Lung (tissue), 12 donors: Measurements from ENCODE around the gene GPR107. TPM values are rescaled to one million over a fixed set of nuclear protein-coding genes. Genes with fewer than 3 reads are reported as not detected.

Experiments used
- ATAC-seq: fragments of 200-7000 bp; cut with Tn5 transposase; one replicate; pipeline ENCODE4 v1.9.1; 2020; ENCODE audit warnings: moderate number of reproducible peaks; ENCODE audit not compliant: insufficient read depth, low FRiP score
- DNase-seq, 3 donors: peaks; one replicate each; pipeline ENCODE4 v3.0.0-alpha.2; 2013 to 2017
- H3K27ac ChIP-seq, 2 donors: one replicate each; pipeline ENCODE4 v1.5.1; 2013; ENCODE audit warnings: mild to moderate bottlenecking in 2 of 2, moderate library complexity in 2 of 2, control low read depth in 1 of 2, inconsistent platforms in 1 of 2, low read depth in 1 of 2, low read length in 1 of 2
- H3K27me3 ChIP-seq, 3 donors: one replicate each; pipeline ENCODE4 v1.5.1; 2013; ENCODE audit warnings: low read length in 2 of 3; ENCODE audit not compliant: control insufficient read depth in 3 of 3, insufficient read depth in 3 of 3
- H3K36me3 ChIP-seq, 4 donors: one replicate each; pipeline ENCODE4 v1.5.1; 2013; ENCODE audit warnings: low read length in 4 of 4, mild to moderate bottlenecking in 1 of 4, moderate library complexity in 1 of 4; ENCODE audit not compliant: control insufficient read depth in 4 of 4, insufficient read depth in 4 of 4
- H3K4me1 ChIP-seq, 5 donors: one replicate each; pipeline ENCODE4 v1.5.1; 2013; ENCODE audit warnings: low read length in 5 of 5, mild to moderate bottlenecking in 2 of 5, moderate library complexity in 1 of 5; ENCODE audit not compliant: control insufficient read depth in 5 of 5, insufficient read depth in 5 of 5
- H3K4me3 ChIP-seq: one replicate; pipeline ENCODE4 v1.5.1; 2013; ENCODE audit warnings: mild to moderate bottlenecking, control low read depth, moderate library complexity
- H3K9ac ChIP-seq, 2 donors: one replicate each; pipeline ENCODE4 v1.5.1; 2013; ENCODE audit warnings: low read length in 2 of 2, control low read depth in 1 of 2; ENCODE audit not compliant: insufficient read depth in 1 of 2
- H3K9me3 ChIP-seq, 4 donors: one replicate each; pipeline ENCODE4 v1.5.1; 2013; ENCODE audit warnings: low read length in 3 of 4, mild to moderate bottlenecking in 1 of 4, moderate library complexity in 1 of 4; ENCODE audit not compliant: control insufficient read depth in 4 of 4, insufficient read depth in 3 of 4
- WGBS, 2 donors: extraction: QIAGEN DNeasy Blood & Tissue Kit; methylation state at CpG; one replicate each; pipeline ENCODE4 v1.1.7; 2013; 5-methylcytosine and 5-hydroxymethylcytosine counted together
- polyA plus RNA-seq, 2 donors: library from polyadenylated mRNA; stranded (reverse); fragments of 200-250 nt; gene quantifications; one replicate each; pipeline ENCODE4 v1.2.1, GENCODE V29; 2013
- total RNA-seq, 2 donors: library from RNA; depleted of rRNA in 1 of 2; stranded (reverse); fragments of >200 nt in 1 of 2; gene quantifications; one replicate each; pipeline ENCODE4 v1.2.1, GENCODE V29; 2014 to 2021
- TF ChIP-seq, protein P1 (sequence below): IDR thresholded peaks from 2 replicates; pipeline ENCODE4 v1.5.1; 2012; ENCODE audit warnings: mild to moderate bottlenecking; ENCODE audit errors: control extremely low read depth, extremely low read depth
- donor health status: control.
- donor health status: control.
- donor health status: Bipolar disorder and iron deficiency.
- donor health status: healthy.
- donor health status: DM: yes; HTN: yes; CAD: no.

GPR107 gene
- total and polyA plus RNA-seq, 4 donors = 11.0 to 180 (median 33.2) TPM

DNA sequence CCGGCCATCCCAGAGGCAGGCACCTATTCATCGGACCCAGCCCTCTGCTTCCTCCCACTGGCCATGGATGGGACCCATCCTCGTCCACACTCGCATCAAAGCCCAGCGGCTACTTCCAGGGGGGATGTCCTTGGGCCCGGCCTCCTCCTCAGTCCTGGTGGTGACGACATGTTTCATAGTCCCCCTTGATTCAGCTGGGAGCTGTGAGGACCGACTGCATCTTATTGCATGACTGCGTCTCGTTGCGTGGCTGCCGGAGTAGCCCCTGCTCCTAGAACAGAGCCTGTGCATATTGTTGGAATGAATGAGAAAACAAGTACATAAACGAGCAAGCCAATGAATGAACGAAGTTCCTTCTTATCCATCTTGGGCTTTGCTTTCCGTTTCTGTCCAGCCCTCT, 131.3 kb downstream of the GPR107 start:
- no peak overlapping the region for H3K9ac ChIP-seq
- no peak overlapping the region for H3K27ac ChIP-seq
- H3K4me1 ChIP-seq = peaks cover 0 to 35% (median 4%) of the 10 kb centered on the region in 5 donors
- no peak overlapping the region for H3K4me3 ChIP-seq
- H3K9me3 ChIP-seq = no peaks in the 10 kb centered on the region
- no peaks in the 10 kb centered on the region for H3K36me3 ChIP-seq
- no peaks in the 10 kb centered on the region for H3K27me3 ChIP-seq
- 88% methylated on average over 15 of the region's 15 CpGs for WGBS, 2 donors
- TF ChIP-seq, protein P1, sequence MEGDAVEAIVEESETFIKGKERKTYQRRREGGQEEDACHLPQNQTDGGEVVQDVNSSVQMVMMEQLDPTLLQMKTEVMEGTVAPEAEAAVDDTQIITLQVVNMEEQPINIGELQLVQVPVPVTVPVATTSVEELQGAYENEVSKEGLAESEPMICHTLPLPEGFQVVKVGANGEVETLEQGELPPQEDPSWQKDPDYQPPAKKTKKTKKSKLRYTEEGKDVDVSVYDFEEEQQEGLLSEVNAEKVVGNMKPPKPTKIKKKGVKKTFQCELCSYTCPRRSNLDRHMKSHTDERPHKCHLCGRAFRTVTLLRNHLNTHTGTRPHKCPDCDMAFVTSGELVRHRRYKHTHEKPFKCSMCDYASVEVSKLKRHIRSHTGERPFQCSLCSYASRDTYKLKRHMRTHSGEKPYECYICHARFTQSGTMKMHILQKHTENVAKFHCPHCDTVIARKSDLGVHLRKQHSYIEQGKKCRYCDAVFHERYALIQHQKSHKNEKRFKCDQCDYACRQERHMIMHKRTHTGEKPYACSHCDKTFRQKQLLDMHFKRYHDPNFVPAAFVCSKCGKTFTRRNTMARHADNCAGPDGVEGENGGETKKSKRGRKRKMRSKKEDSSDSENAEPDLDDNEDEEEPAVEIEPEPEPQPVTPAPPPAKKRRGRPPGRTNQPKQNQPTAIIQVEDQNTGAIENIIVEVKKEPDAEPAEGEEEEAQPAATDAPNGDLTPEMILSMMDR = no peak
- no peak for ATAC-seq
- DNase-seq = no peak

DNA sequence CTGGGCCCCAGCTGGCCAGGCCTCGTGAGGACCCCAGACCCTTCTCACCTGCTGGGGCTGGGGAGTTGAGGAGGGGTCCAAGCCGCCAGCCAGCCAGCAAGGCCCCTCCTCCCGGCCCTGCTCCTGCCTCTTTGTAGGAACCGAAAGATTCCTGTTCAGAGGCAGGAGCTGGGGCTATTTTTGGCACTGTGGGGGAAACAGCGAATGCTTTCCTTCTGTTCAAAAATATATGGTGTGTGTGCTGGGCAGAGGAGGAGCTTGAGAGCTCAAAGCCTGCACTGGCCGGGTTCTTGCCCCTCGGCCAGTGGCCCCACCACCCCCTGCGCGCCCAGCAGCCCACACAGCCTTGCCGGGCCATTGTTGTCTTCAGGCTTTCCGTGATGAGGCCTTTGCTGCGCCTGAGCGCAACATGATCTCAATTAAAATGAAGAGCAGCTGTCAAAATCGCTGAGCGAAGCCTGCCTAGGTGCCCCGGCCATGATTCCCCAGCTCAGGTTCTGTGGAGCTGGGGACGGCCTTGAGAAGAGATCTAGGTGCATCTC, 131.9 kb downstream of the GPR107 start:
- ATAC-seq (no peak), DNase-seq (peak in 2 of 3 donors; percentile 59 to 78)
- H3K9ac ChIP-seq = no peak overlapping the region
- H3K9me3 ChIP-seq = no peaks in the 10 kb centered on the region
- TF ChIP-seq, protein P1 = no peak
- H3K4me1 ChIP-seq = peaks cover 0 to 35% (median 4%) of the 10 kb centered on the region in 5 donors
- no peaks in the 10 kb centered on the region for H3K36me3 ChIP-seq
- WGBS, 2 donors = 68 to 71% methylated on average over 17 of the region's 17 CpGs
- H3K27me3 ChIP-seq = no peaks in the 10 kb centered on the region
- no peak overlapping the region for H3K4me3 ChIP-seq
- no peak overlapping the region for H3K27ac ChIP-seq

DNA sequence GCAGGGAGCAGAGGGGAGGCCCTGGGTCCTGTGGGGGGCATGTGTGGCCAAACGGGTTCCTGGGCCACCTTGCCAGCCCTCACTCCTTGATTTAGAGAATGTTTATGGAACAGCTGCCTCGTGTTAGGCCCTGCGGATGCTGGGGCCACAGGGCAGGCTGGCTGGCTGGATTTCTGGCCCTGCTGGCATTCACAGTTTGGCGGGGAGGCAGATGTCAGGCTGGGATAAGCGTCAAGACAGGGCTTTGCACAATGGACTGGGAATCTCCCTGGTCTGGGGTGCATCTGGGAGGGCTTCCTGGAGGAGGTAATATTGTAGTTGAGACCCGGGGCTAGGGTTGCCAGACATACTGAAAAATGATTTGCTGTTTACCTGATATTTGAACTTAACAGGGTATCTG, 132.3 kb downstream of the GPR107 start:
- peak in 2 of 3 donors; percentile 31 to 45 for DNase-seq
- no peak overlapping the region for H3K4me3 ChIP-seq

More for the DNA sequence above, 132.3 kb downstream of the GPR107 start:
- Histone ChIP-seq H3K27ac (no peak overlapping the region), H3K36me3 (no peaks in the 10 kb centered on the region), H3K4me1 (peaks cover 0 to 35% (median 4%) of the 10 kb centered on the region in 5 donors), H3K9ac (no peak overlapping the region), H3K9me3 (no peaks in the 10 kb centered on the region), H3K27me3 (no peaks in the 10 kb centered on the region)
- TF ChIP-seq, protein P1 = no peak
- WGBS, 2 donors = 63 to 80% methylated on average over 6 of the region's 6 CpGs
- ATAC-seq = no peak
